ENCODE data around the gene C11orf16.
"Not testable (repeated sequence)": the region's sequence is repeated elsewhere in the genome, so short reads cannot be mapped to it uniquely, and the experiment has no call there.

C11orf16 gene

GRCh38 chr11:8935789-8936188, 3.0 kb upstream of the C11orf16 start:
- DNase-seq = not testable (repeated sequence)

GRCh38 chr11:8934742-8935488, 2.2 kb upstream of the C11orf16 start:
- DNase-seq = no peak

GRCh38 chr11:8933931-8934330, 1.2 kb upstream of the C11orf16 start:
- DNase-seq = no peak

- DNase-seq = no peak
Measured at GRCh38 chr11:8930456-8931175, 2.1 kb downstream of the C11orf16 start.

- DNase-seq = no peak
Measured at GRCh38 chr11:8928981-8929615, 3.6 kb downstream of the C11orf16 start.

- DNase-seq = no peak
Measured at GRCh38 chr11:8928205-8928604, 4.5 kb downstream of the C11orf16 start.

GRCh38 chr11:8927233-8927632, 5.5 kb downstream of the C11orf16 start:
- no peak for DNase-seq

- DNase-seq = no peak
Measured at GRCh38 chr11:8926236-8926635, 6.5 kb downstream of the C11orf16 start.

GRCh38 chr11:8925711-8926110, 7.0 kb downstream of the C11orf16 start:
- DNase-seq = no peak

- no peak for DNase-seq
Measured at GRCh38 chr11:8922691-8923090, 10.1 kb downstream of the C11orf16 start.

GRCh38 chr11:8917157-8917825, 15.5 kb downstream of the C11orf16 start:
- no peak for DNase-seq

GRCh38 chr11:8914661-8915018, 18.1 kb downstream of the C11orf16 start:
- DNase-seq = no peak

- peak; percentile 48 for DNase-seq
Measured at GRCh38 chr11:8913961-8914660, 18.6 kb downstream of the C11orf16 start.

- DNase-seq = peak; percentile 93
Measured at GRCh38 chr11:8911029-8911823, 21.5 kb downstream of the C11orf16 start, which contains the start of gene AKIP1. AKIP1 (plus strand) TSS chr11:8911189; CDS start chr11:8911450, 261 bp downstream.

GRCh38 chr11:8910649-8911026, 22.1 kb downstream of the C11orf16 start:
- no peak for DNase-seq

GRCh38 chr11:8908099-8908498, 24.6 kb downstream of the C11orf16 start:
- DNase-seq = no peak

GRCh38 chr11:8907116-8907515, 25.6 kb downstream of the C11orf16 start:
- DNase-seq = no peak

- DNase-seq = no peak
Measured at GRCh38 chr11:8905528-8906165, 27.1 kb downstream of the C11orf16 start.

- DNase-seq = no peak
Measured at GRCh38 chr11:8899119-8899753, 33.5 kb downstream of the C11orf16 start.

GRCh38 chr11:8891185-8891584, 41.6 kb downstream of the C11orf16 start:
- not testable (repeated sequence) for DNase-seq

- no peak for DNase-seq
Measured at GRCh38 chr11:8886322-8886721, 46.4 kb downstream of the C11orf16 start.

Measured in activated CD4-positive, alpha-beta T cell treated with anti-CD3 and anti-CD28 coated beads, Interleukin-2, amount 50 U/mL, for 16 hours (primary cell).